Memory B cell (primary cell): ENCODE measurements around the gene NAPA.

ENCODE experiments used
- ATAC-seq: fragments of 150-1000 bp; cut with Tn5 transposase; 2 replicates; pipeline ENCODE4 v1.10.0; 2021; ENCODE audit warnings: low read depth, mild to moderate bottlenecking, moderate library complexity
- DNase-seq, 2 donors: peaks; one replicate each; pipeline ENCODE4 v3.0.0; 2022; ENCODE audit warnings: low spot score in 2 of 2
- H3K27ac Mint-ChIP-seq: one replicate; pipeline ENCODE4 v1.8.0; 2022; ENCODE audit warnings: mild to moderate bottlenecking, moderate library complexity, mixed read lengths
- H3K27me3 Mint-ChIP-seq: one replicate; pipeline ENCODE4 v1.8.0; 2022; ENCODE audit warnings: mixed read lengths
- H3K36me3 Mint-ChIP-seq: one replicate; pipeline ENCODE4 v1.8.0; 2022; ENCODE audit warnings: mild to moderate bottlenecking, mixed read lengths
- H3K4me1 Mint-ChIP-seq: one replicate; pipeline ENCODE4 v1.8.0; 2022; ENCODE audit warnings: mixed read lengths
- H3K4me3 Mint-ChIP-seq: one replicate; pipeline ENCODE4 v1.8.0; 2022; ENCODE audit warnings: mild to moderate bottlenecking, moderate library complexity, mixed read lengths
- H3K9me3 Mint-ChIP-seq: one replicate; pipeline ENCODE4 v1.8.0; 2022; ENCODE audit warnings: mixed read lengths

The NAPA gene

GRCh38 chr19:47514151-47514868 is 553 bp downstream of the NAPA start:
- H3K4me1 Mint-ChIP-seq = peaks cover 53% of the 10 kb centered on the region
- no peak for DNase-seq
- H3K36me3 Mint-ChIP-seq = peaks cover 8% of the 10 kb centered on the region
- peak overlapping the region; percentile 98 for H3K4me3 Mint-ChIP-seq
- ATAC-seq = no peak
- H3K9me3 Mint-ChIP-seq = no peaks in the 10 kb centered on the region
- H3K27me3 Mint-ChIP-seq = no peaks in the 10 kb centered on the region
- peak overlapping the region; percentile 99 for H3K27ac Mint-ChIP-seq

- DNase-seq = no peak
- Mint-ChIP-seq H3K36me3 (peaks cover 8% of the 10 kb centered on the region), H3K4me1 (peaks cover 45% of the 10 kb centered on the region), H3K27ac (peak overlapping the region; percentile 99), H3K4me3 (peak overlapping the region; percentile 79), H3K9me3 (no peaks in the 10 kb centered on the region), H3K27me3 (no peaks in the 10 kb centered on the region)
- ATAC-seq = no peak
Observed at GRCh38 chr19:47512948-47513319, 1.9 kb downstream of the NAPA start.

- peak overlapping the region; percentile 99 for H3K27ac Mint-ChIP-seq
Observed at GRCh38 chr19:47512183-47512947, 2.5 kb downstream of the NAPA start.

GRCh38 chr19:47511681-47512080 is 3.2 kb downstream of the NAPA start:
- Mint-ChIP-seq H3K27me3 (no peaks in the 10 kb centered on the region), H3K9me3 (no peaks in the 10 kb centered on the region), H3K4me1 (peaks cover 42% of the 10 kb centered on the region), H3K27ac (no peak overlapping the region), H3K4me3 (no peak overlapping the region), H3K36me3 (peaks cover 9% of the 10 kb centered on the region)
- DNase-seq = no peak
- no peak for ATAC-seq

More at GRCh38 chr19:47512183-47512947, 2.5 kb downstream of the NAPA start:
- H3K27me3 Mint-ChIP-seq = no peaks in the 10 kb centered on the region
- peaks cover 44% of the 10 kb centered on the region for H3K4me1 Mint-ChIP-seq
- ATAC-seq = no peak
- peak overlapping the region; percentile 79 for H3K4me3 Mint-ChIP-seq
- H3K36me3 Mint-ChIP-seq = peaks cover 8% of the 10 kb centered on the region
- no peak for DNase-seq
- no peaks in the 10 kb centered on the region for H3K9me3 Mint-ChIP-seq

GRCh38 chr19:47511128-47511517 is 3.7 kb downstream of the NAPA start:
- no peak overlapping the region for H3K27ac Mint-ChIP-seq
- peaks cover 10% of the 10 kb centered on the region for H3K36me3 Mint-ChIP-seq

GRCh38 chr19:47510516-47511127 is 4.2 kb downstream of the NAPA start:
- Mint-ChIP-seq H3K36me3 (peaks cover 10% of the 10 kb centered on the region), H3K4me3 (no peak overlapping the region), H3K4me1 (peaks cover 40% of the 10 kb centered on the region), H3K27me3 (no peaks in the 10 kb centered on the region), H3K27ac (no peak overlapping the region), H3K9me3 (no peaks in the 10 kb centered on the region)
- no peak for DNase-seq
- no peak for ATAC-seq

More at GRCh38 chr19:47511128-47511517, 3.7 kb downstream of the NAPA start:
- Mint-ChIP-seq H3K27me3 (no peaks in the 10 kb centered on the region), H3K4me3 (no peak overlapping the region), H3K4me1 (peaks cover 41% of the 10 kb centered on the region), H3K9me3 (no peaks in the 10 kb centered on the region)
- ATAC-seq = no peak
- DNase-seq = no peak

- Mint-ChIP-seq H3K36me3 (peaks cover 10% of the 10 kb centered on the region), H3K4me1 (peaks cover 40% of the 10 kb centered on the region), H3K4me3 (no peak overlapping the region), H3K27ac (no peak overlapping the region), H3K27me3 (no peaks in the 10 kb centered on the region), H3K9me3 (no peaks in the 10 kb centered on the region)
- DNase-seq (no peak), ATAC-seq (no peak)
Observed at GRCh38 chr19:47509973-47510372, 4.9 kb downstream of the NAPA start.

GRCh38 chr19:47509170-47509847 is 5.6 kb downstream of the NAPA start:
- Mint-ChIP-seq H3K27me3 (no peaks in the 10 kb centered on the region), H3K36me3 (peaks cover 10% of the 10 kb centered on the region), H3K27ac (no peak overlapping the region), H3K4me3 (no peak overlapping the region), H3K9me3 (no peaks in the 10 kb centered on the region), H3K4me1 (peaks cover 34% of the 10 kb centered on the region)
- ATAC-seq (no peak), DNase-seq (no peak)

- ATAC-seq (no peak), DNase-seq (no peak)
- no peaks in the 10 kb centered on the region for H3K9me3 Mint-ChIP-seq
- H3K4me1 Mint-ChIP-seq = peaks cover 30% of the 10 kb centered on the region
- H3K27ac Mint-ChIP-seq = no peak overlapping the region
- no peak overlapping the region for H3K4me3 Mint-ChIP-seq
- H3K27me3 Mint-ChIP-seq = no peaks in the 10 kb centered on the region
- peaks cover 10% of the 10 kb centered on the region for H3K36me3 Mint-ChIP-seq
Observed at GRCh38 chr19:47508721-47509120, 6.1 kb downstream of the NAPA start.

- Mint-ChIP-seq H3K27me3 (no peaks in the 10 kb centered on the region), H3K27ac (no peak overlapping the region), H3K9me3 (no peaks in the 10 kb centered on the region), H3K4me3 (no peak overlapping the region), H3K36me3 (peaks cover 13% of the 10 kb centered on the region), H3K4me1 (peaks cover 24% of the 10 kb centered on the region)
- no peak for DNase-seq
- no peak for ATAC-seq
Observed at GRCh38 chr19:47507924-47508553, 6.8 kb downstream of the NAPA start.

- no peaks in the 10 kb centered on the region for H3K27me3 Mint-ChIP-seq
- peaks cover 15% of the 10 kb centered on the region for H3K36me3 Mint-ChIP-seq
- H3K4me1 Mint-ChIP-seq = peaks cover 13% of the 10 kb centered on the region
- H3K27ac Mint-ChIP-seq = peak overlapping the region; percentile 24
- DNase-seq (no peak), ATAC-seq (no peak)
- no peak overlapping the region for H3K4me3 Mint-ChIP-seq
- no peaks in the 10 kb centered on the region for H3K9me3 Mint-ChIP-seq
Observed at GRCh38 chr19:47507012-47507411, 7.9 kb downstream of the NAPA start.

- peaks cover 8% of the 10 kb centered on the region for H3K4me1 Mint-ChIP-seq
- ATAC-seq (no peak), DNase-seq (no peak)
- no peaks in the 10 kb centered on the region for H3K27me3 Mint-ChIP-seq
- H3K4me3 Mint-ChIP-seq = no peak overlapping the region
- H3K27ac Mint-ChIP-seq = no peak overlapping the region
- H3K9me3 Mint-ChIP-seq = no peaks in the 10 kb centered on the region
- H3K36me3 Mint-ChIP-seq = peaks cover 12% of the 10 kb centered on the region
Observed at GRCh38 chr19:47506459-47506858, 8.4 kb downstream of the NAPA start.

GRCh38 chr19:47505506-47505905 is 9.4 kb downstream of the NAPA start:
- Mint-ChIP-seq H3K4me1 (peaks cover 7% of the 10 kb centered on the region), H3K4me3 (no peak overlapping the region), H3K9me3 (no peaks in the 10 kb centered on the region), H3K27me3 (no peaks in the 10 kb centered on the region), H3K27ac (no peak overlapping the region), H3K36me3 (peaks cover 14% of the 10 kb centered on the region)
- no peak for DNase-seq
- ATAC-seq = no peak

- Mint-ChIP-seq H3K27ac (no peak overlapping the region), H3K9me3 (no peaks in the 10 kb centered on the region), H3K27me3 (no peaks in the 10 kb centered on the region), H3K4me1 (no peaks in the 10 kb centered on the region), H3K36me3 (peaks cover 14% of the 10 kb centered on the region), H3K4me3 (no peak overlapping the region)
- ATAC-seq (no peak), DNase-seq (no peak)
Observed at GRCh38 chr19:47503826-47504150, 11.1 kb downstream of the NAPA start.
